IPS DF 6.9 (cell line): ENCODE measurements around the gene ATP11A.
"Not testable (repeated sequence)": the region's sequence is repeated elsewhere in the genome, so short reads cannot be mapped to it uniquely, and the experiment has no call there.

ENCODE experiments used
- DNase-seq: peaks from one replicate; pipeline ENCODE4 v3.0.0-alpha.2; 2013; ENCODE audit warnings: low read depth, low spot score
- H3K27ac ChIP-seq: one replicate; pipeline ENCODE4 v1.5.1; 2013; ENCODE audit warnings: low read length, control low read depth
- H3K27me3 ChIP-seq: 2 replicates; pipeline ENCODE4 v1.6.1; 2013; ENCODE audit warnings: mild to moderate bottlenecking, low read length; ENCODE audit not compliant: control insufficient read depth, insufficient read depth
- H3K36me3 ChIP-seq: 2 replicates; pipeline ENCODE4 v1.6.1; 2013; ENCODE audit warnings: low read length; ENCODE audit not compliant: control insufficient read depth, insufficient read depth
- H3K4me1 ChIP-seq: 2 replicates; pipeline ENCODE4 v1.6.1; 2013; ENCODE audit warnings: low read length; ENCODE audit not compliant: control insufficient read depth, insufficient read depth
- H3K4me3 ChIP-seq: 2 replicates; pipeline ENCODE4 v1.5.1; 2013; ENCODE audit warnings: mild to moderate bottlenecking, low read length
- H3K9me3 ChIP-seq: 2 replicates; pipeline ENCODE4 v1.6.1; 2013; ENCODE audit warnings: low read length, inconsistent platforms; ENCODE audit not compliant: control insufficient read depth, insufficient read depth
- WGBS: extraction: QIAGEN DNeasy Blood & Tissue Kit; methylation state at CpG from one replicate; pipeline ENCODE4 v1.1.7; 2013; ENCODE audit warnings: mixed read lengths, missing lambda C conversion rate; ENCODE audit not compliant: insufficient read length, insufficient coverage; 5-methylcytosine and 5-hydroxymethylcytosine counted together

Gene ATP11A

GRCh38 chr13:112799394-112799793 lies 109.6 kb downstream of the ATP11A start:
- H3K27ac ChIP-seq = no peak overlapping the region
- no peak overlapping the region for H3K4me3 ChIP-seq
- no peaks in the 10 kb centered on the region; the same call in 1 of the 2 replicates for H3K36me3 ChIP-seq
- no CpG with 5 or more reads among the region's 1 CpG for WGBS
- no peak for DNase-seq
- no peaks in the 10 kb centered on the region; the same call in 1 of the 2 replicates for H3K4me1 ChIP-seq
- no peaks in the 10 kb centered on the region for H3K27me3 ChIP-seq
- no peaks in the 10 kb centered on the region for H3K9me3 ChIP-seq

- DNase-seq = no peak
- Histone ChIP-seq H3K27ac (no peak overlapping the region), H3K4me1 (no peaks in the 10 kb centered on the region; the same call in 1 of the 2 replicates), H3K36me3 (no peaks in the 10 kb centered on the region; the same call in 1 of the 2 replicates), H3K9me3 (no peaks in the 10 kb centered on the region), H3K4me3 (no peak overlapping the region), H3K27me3 (no peaks in the 10 kb centered on the region)
- WGBS = no CpG with 5 or more reads among the region's 1 CpG
Observed at GRCh38 chr13:112800057-112800456, 110.2 kb downstream of the ATP11A start.

GRCh38 chr13:112800807-112801206 lies 111.0 kb downstream of the ATP11A start:
- not testable (repeated sequence) for H3K36me3 ChIP-seq
- no CpG with 5 or more reads among the region's 6 CpGs for WGBS

GRCh38 chr13:112802802-112803195 lies 113.0 kb downstream of the ATP11A start:
- DNase-seq = no peak
- no CpG with 5 or more reads among the region's 2 CpGs for WGBS
- no peak overlapping the region for H3K27ac ChIP-seq

More at GRCh38 chr13:112800807-112801206, 111.0 kb downstream of the ATP11A start:
- not testable (repeated sequence) for H3K4me1 ChIP-seq, H3K27me3 ChIP-seq, H3K4me3 ChIP-seq, H3K9me3 ChIP-seq, DNase-seq, H3K27ac ChIP-seq

GRCh38 chr13:112803422-112803821 lies 113.6 kb downstream of the ATP11A start:
- Histone ChIP-seq H3K9me3 (no peaks in the 10 kb centered on the region), H3K36me3 (peaks cover 3% of the 10 kb centered on the region; the same call in 1 of the 2 replicates), H3K27me3 (no peaks in the 10 kb centered on the region), H3K27ac (no peak overlapping the region), H3K4me3 (no peak overlapping the region), H3K4me1 (no peaks in the 10 kb centered on the region)
- no peak for DNase-seq
- WGBS = no CpG with 5 or more reads among the region's 7 CpGs

More at GRCh38 chr13:112802802-112803195, 113.0 kb downstream of the ATP11A start:
- Histone ChIP-seq H3K36me3 (peaks cover 3% of the 10 kb centered on the region; the same call in 1 of the 2 replicates), H3K27me3 (no peaks in the 10 kb centered on the region), H3K4me3 (no peak overlapping the region), H3K4me1 (no peaks in the 10 kb centered on the region; the same call in 1 of the 2 replicates), H3K9me3 (no peaks in the 10 kb centered on the region)

GRCh38 chr13:112804374-112804773 lies 114.5 kb downstream of the ATP11A start:
- no peak overlapping the region for H3K27ac ChIP-seq
- H3K9me3 ChIP-seq = no peaks in the 10 kb centered on the region
- WGBS = no CpG with 5 or more reads among the region's 5 CpGs
- no peaks in the 10 kb centered on the region for H3K27me3 ChIP-seq
- no peak overlapping the region for H3K4me3 ChIP-seq
- no peak for DNase-seq
- 0 out of 2 replicates have a peak, but pooled peaks cover 3% of the 10 kb centered on the region for H3K36me3 ChIP-seq
- no peaks in the 10 kb centered on the region for H3K4me1 ChIP-seq

GRCh38 chr13:112806739-112807652 lies 117.2 kb downstream of the ATP11A start:
- Histone ChIP-seq H3K4me3 (no peak overlapping the region), H3K36me3 (0 out of 2 replicates have a peak, but pooled peaks cover 3% of the 10 kb centered on the region), H3K27ac (no peak overlapping the region), H3K4me1 (no peaks in the 10 kb centered on the region), H3K9me3 (no peaks in the 10 kb centered on the region), H3K27me3 (no peaks in the 10 kb centered on the region)
- no peak for DNase-seq
- WGBS = no CpG with 5 or more reads among the region's 36 CpGs

GRCh38 chr13:112807653-112808376 lies 118.0 kb downstream of the ATP11A start:
- H3K9me3 ChIP-seq = no peaks in the 10 kb centered on the region
- H3K36me3 ChIP-seq = 0 out of 2 replicates have a peak, but pooled peaks cover 3% of the 10 kb centered on the region
- no peak for DNase-seq
- H3K27me3 ChIP-seq = no peaks in the 10 kb centered on the region
- no peaks in the 10 kb centered on the region for H3K4me1 ChIP-seq
- H3K27ac ChIP-seq = no peak overlapping the region
- no CpG with 5 or more reads among the region's 24 CpGs for WGBS
- H3K4me3 ChIP-seq = no peak overlapping the region

GRCh38 chr13:112808377-112809140 lies 118.7 kb downstream of the ATP11A start:
- Histone ChIP-seq H3K9me3 (peaks cover under 1% of the 10 kb centered on the region; the same call in 1 of the 2 replicates), H3K27me3 (no peaks in the 10 kb centered on the region), H3K4me1 (no peaks in the 10 kb centered on the region), H3K4me3 (no peak overlapping the region), H3K27ac (no peak overlapping the region), H3K36me3 (0 out of 2 replicates have a peak, but pooled peaks cover 3% of the 10 kb centered on the region)
- no peak for DNase-seq
- WGBS = no CpG with 5 or more reads among the region's 26 CpGs
